NCI-H446 treated with DMSO at 0.1 percent for 48 hours (cell line): ENCODE data around the gene PLXNB3.

Source experiments
- DNase-seq: peaks from one replicate; lab custom pipeline; 2025; lab: John Stamatoyannopoulos, UW

The PLXNB3 gene

DNA sequence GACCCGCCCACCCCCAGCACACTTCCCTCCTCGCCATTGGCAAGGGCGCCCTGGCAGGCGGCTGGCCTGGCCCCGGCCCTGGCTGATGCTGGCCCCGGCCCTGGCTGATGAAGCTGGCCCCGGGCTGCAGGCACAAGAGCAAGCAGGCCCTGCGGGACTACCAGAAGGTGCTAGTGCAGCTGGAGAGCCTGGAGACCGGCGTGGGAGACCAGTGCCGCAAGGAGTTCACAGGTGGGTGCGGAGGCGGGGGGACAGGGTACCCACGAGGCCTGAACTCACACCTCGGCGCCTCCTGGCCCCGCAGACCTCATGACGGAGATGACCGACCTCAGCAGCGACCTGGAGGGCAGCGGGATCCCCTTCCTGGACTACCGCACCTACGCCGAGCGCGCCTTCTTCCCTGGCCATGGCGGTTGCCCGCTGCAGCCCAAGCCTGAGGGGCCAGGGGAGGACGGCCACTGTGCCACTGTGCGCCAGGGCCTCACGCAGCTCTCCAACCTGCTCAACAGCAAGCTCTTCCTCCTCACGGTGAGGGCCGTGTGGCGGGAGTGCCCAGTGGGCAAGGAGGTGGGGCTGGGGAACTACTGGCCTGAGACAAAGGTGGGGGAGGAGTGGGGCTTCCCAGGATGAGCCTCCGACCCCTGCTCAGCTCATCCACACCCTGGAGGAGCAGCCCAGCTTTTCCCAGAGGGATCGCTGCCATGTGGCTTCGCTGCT, 10.7 kb downstream of the PLXNB3 start:
- no peak for DNase-seq

DNA sequence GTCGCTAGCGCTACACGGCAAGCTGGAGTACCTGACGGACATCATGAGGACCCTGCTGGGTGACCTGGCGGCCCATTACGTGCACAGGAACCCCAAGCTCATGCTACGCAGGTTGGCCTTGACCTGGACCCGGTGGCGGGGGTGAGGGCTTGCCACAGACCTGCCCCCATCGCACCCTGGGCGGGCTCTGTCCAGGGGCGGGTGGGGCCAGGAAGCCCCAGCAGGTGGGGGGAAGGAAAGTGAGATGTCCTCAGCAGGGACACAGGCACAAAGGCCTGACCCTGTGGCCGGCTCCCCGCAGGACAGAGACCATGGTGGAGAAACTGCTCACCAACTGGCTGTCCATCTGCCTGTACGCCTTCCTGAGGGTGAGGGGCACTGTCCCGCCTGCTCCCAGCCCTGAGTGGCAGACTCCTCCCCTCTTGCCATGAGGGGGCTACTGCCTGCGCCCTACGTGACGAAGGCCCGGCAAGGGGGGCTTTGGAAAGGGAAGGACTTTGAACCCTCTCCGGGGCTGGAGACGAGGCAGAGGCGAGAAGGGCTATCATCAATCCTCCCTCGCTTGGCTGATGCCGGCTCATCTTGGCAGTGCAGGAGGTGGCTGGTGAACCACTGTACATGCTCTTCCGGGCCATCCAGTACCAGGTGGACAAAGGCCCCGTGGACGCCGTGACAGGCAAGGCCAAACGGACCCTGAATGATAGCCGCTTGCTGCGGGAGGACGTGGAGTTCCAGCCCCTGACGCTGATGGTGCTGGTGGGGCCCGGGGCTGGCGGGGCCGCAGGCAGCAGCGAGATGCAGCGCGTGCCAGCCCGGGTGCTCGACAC, 11.5 kb downstream of the PLXNB3 start:
- no peak for DNase-seq

DNA sequence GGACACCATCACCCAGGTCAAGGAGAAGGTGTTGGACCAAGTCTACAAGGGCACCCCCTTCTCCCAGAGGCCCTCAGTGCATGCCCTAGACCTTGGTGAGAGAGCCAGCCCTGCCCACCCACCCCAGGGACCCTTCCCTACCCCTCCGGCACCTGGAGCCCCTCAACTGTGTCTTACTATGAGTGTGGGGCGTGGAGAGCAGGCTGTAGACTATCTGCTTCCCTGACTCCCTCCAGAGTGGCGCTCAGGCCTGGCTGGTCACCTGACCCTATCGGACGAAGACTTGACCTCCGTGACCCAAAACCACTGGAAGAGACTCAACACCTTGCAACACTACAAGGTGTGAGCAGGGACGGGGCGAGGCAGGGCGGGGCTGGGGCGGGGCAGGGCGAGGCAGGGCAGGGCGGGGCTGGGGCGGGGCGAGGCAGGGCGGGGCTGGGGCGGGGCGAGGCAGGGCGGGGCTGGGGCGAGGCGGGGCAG, 12.1 kb downstream of the PLXNB3 start:
- DNase-seq: no peak

DNA sequence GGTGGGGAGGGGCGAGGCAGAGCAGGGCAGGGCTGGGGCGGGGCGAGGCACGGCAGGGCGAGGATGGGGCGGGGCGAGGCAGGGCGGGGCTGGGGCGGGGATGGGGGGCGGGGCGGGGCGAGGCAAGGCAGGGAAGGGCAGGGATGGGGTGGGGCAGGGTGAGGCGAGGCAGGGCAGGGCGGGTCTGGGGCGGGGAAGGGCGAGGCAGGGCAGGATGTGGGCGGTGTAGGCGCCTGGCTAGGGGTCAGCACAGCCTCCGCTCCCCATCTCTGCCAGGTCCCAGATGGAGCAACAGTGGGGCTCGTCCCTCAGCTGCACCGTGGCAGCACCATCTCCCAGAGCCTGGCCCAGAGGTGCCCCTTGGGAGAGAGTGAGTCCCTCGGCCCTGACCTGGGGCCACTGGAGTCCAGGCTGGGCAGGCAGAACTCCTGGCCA, 12.6 kb downstream of the PLXNB3 start:
- no peak for DNase-seq

DNA sequence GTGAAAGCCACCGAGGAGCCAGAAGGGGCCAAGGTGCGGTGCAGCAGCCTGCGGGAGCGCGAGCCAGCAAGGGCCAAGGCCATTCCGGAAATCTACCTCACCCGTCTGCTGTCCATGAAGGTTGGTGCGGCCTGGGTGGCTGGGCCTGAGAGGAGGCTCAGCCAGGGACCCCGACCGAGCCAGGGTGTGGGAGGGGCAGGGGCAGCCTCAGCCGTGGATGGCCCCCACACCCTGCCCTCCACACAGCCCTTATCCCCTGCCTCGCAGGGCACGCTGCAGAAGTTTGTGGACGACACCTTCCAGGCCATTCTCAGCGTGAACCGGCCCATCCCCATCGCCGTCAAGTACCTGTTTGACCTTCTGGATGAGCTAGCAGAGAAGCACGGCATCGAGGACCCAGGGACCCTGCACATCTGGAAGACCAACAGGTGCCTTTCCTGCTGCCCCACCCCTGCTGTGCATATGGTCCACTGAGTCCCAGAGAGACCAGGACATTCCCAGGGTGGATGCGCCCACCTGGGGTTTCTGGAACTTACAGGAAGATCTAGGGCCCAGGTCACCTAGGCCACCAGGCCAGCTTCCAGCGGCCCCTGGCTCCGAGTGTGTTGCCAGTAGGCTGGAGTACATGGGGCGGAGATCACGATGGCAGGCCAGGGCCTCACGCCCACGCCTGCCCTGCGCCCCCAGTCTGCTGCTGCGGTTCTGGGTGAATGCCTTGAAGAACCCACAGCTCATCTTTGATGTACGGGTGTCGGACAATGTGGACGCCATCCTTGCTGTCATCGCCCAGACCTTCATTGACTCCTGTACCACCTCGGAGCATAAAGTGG, 13.4 kb downstream of the PLXNB3 start:
- DNase-seq: no peak

DNA sequence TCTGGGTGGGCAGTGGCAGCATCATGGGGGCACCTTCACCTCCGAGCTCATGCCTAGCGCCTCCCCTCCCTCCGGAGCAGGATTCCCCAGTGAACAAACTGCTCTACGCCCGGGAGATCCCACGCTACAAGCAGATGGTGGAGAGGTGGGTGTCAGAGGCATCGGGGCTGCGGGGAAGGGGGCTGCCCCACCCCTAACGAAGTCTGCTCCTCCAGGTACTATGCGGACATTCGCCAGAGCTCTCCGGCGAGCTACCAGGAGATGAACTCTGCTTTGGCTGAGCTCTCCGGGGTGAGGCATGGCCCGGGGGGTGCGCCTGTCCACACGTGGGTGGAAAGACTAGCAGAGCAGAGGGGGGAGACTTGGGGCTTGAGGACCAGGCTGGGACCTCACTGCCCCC, 14.1 kb downstream of the PLXNB3 start:
- DNase-seq: no peak

DNA sequence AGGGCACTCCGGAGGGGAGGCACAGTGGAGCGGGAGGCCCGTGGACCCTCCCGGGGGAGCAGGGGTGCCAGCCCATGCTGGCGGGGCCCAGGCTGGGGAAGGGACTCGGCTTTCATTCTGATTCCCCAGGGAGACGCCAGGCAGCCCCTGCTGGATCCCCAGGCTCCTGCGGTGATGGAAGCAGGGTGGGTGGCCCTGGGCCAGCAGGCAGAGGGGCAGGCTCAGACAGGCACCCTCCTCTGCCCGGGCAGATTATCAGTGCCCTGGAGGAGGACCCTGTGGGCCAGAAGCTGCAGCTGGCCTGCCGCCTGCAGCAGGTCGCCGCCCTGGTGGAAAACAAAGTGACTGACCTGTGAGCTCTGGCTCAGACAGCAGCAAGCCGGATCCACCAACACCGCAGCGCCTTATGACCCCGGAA, 14.6 kb downstream of the PLXNB3 start:
- DNase-seq: no peak

DNA sequence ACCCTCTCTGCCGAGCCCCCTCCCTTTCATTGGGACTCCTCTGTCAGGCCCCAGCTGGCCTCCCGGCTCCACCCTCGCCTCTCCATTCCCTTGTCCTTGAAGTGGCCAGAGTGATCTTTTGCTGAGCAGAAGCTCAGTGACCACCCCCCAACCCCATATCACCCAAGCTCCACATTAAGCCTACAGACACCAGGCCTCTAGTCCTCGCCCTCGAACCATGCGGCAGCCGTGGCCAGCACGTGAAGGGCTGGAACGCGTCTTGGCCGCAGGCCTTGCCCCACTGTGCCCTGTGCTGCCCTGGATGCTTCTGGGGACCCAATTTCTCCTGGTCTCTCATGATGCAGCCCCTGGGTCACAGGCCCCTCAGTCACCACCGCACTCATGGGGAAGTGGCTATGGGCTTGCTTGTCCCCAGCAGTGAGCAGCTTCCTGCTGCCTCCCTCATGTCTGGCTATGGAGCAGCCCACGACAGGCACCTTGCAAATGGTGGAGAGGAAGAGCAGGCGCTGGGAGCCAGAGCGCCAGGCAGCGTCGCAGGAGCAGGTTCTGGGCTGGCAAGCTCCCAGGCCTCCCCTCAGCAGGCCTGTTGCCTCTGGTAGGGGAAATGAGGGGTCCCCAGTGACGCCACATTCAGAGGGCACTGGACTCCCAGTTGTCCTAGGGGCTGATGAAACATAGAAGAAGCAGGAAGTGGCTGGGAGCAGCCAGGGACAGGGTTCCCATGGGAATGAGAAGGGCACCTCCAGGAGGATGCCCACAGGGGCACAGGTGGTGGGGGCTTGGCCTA, 16.0 kb downstream of the PLXNB3 start:
- no peak for DNase-seq

DNA sequence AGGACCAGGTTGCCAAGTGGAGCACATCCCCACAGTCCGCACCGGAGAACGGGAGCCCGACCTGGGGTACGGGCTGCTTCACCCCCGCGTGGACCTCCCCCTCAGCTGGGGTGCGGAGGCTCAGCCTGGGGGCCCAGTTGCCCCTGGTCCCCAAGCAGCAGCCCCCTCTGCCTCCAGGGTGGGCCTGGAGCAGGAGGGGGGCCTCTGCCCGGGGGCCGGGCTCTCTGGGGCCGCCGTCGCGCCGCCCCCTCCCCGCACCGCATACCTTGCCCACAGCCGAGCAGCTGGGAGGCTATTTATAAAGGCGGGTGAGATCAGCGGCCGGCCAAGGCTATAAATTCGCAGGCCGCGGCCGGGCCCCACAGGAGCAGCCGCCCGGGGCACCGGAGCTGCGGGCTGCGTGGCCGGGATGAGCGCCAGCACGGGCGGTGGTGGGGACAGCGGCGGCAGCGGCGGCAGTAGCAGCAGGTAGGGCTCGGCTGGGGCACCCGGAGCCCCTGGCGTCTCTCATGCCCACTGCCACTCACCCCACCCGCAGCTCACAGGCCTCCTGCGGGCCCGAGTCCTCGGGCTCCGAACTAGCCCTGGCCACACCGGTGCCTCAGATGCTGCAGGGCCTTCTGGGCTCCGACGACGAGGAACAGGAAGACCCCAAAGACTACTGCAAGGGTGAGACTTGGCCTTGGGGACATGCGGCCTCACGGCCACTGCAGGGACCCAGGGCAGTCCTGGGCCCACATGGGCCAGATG, 16.8 kb downstream of the PLXNB3 start, which contains the start of gene SRPK3:
TSS of gene SRPK3 (plus strand) at position 364 of the 750 bp plus-strand sequence. CDS start at position 410, 46 bp downstream.
- DNase-seq: no peak

DNA sequence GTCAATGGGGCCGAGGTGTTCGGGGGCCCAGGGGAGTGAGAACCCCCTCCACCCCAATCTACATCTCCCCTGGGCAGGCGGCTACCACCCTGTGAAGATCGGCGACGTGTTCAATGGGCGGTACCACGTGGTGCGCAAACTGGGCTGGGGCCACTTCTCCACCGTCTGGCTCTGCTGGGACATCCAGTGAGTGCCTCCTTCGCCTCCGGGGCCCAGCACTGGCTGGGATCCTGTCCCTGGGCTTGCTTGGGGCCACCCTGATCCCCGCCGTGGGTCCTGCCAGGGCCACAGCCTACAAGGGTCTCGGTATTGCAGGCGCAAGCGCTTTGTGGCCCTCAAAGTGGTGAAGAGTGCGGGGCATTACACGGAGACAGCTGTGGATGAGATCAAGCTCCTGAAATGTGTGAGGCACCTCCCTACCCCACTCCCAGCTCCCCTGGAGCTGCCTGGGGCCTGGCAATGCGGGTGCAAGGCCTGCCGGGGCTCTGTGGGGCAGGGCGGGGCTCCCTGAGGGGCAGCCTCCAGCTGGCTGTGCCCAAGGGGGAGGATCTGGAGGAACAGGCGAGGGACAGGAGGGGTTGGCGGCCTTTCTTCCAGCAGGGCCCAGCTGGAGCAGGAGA, 17.5 kb downstream of the PLXNB3 start:
- DNase-seq: no peak

DNA sequence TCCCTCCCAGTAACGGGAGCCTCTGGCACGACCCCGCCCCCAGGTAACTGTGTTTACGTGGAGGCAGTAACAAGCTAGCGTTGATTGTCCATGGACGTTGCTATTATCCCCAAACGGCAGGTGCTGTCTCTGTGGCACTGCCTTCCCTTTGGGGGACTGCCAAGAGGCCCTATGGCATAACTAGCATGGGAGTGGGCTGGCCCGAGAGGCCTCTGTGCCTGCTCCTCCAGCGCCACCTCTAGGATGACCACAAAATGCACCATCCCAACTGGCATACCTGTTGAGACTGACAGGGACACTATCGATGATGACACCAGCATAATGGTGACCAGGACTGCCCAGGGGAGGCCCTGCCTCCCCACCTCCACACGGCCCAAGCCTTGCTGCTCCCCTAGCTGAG, 18.3 kb downstream of the PLXNB3 start:
- DNase-seq: no peak

DNA sequence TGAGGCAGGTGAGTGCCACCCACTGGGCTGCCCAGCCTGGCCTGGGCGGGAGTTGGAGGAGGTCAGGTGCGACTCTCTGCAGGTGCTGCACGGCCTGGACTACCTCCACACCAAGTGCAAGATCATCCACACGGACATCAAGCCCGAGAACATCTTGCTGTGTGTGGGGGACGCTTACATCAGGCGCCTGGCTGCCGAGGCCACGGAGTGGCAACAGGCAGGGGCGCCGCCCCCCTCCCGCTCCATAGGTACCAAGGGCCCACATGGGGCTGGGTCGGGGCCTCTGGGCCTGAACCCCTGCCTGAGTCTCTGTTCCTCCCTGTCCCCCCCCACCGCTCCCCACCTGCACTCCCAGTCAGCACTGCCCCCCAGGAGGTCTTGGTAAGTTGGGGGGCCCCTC, 18.8 kb downstream of the PLXNB3 start:
- DNase-seq: no peak

DNA sequence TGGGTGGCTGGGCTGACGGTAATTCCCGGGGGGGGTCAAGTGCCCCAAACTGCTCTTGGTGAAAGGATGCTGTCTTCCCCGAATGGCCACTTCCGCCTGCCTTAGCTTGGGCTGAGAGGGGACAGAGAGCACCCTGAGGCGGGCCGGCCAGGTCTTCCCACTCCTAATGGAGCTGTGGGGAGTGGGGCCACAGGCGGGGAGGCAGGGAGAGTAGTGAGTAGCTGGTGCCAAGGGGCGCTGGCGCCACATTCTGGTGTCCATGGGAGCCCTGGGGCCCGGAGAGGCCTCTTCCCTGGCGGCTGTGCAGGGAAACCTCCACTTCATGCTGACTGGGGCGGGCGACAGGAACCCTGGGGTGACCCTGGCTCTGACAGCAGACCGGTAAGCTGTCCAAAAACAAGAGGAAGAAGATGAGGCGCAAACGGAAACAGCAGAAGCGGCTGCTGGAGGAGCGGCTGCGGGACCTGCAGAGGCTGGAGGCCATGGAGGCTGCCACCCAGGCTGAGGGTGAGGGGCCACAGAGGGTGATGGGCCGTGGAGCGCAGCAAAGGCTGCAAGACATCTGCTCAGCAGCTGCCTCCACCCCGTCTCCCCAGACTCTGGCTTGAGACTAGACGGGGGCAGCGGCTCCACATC, 19.4 kb downstream of the PLXNB3 start:
- DNase-seq: no peak

DNA sequence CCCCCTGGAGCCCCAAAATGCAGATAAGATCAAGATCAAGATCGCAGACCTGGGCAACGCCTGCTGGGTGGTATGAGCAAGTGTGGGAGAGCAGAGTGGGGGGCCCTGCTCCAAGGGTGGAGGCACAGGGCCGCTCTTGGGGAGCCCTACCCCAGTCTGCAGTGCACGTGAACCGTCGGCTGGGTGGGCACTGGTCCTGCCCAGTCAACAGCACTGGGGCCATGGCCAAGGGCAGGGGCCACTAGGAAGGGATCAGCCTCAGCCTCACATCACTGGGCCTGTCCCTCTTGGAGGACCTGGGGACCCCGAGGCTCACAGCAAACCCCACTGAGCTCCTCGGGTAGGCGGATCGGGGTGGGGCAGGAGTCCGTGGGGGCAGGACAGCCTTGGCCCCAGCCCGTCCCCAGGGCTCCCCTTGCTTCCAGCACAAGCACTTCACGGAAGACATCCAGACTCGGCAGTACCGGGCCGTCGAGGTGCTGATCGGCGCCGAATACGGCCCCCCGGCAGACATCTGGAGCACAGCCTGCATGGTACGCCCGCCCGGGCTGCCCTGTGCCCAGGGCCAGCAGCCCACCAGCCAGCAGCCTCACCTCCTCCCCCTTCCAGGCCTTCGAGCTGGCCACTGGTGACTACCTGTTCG, 20.4 kb downstream of the PLXNB3 start:
- DNase-seq: no peak

DNA sequence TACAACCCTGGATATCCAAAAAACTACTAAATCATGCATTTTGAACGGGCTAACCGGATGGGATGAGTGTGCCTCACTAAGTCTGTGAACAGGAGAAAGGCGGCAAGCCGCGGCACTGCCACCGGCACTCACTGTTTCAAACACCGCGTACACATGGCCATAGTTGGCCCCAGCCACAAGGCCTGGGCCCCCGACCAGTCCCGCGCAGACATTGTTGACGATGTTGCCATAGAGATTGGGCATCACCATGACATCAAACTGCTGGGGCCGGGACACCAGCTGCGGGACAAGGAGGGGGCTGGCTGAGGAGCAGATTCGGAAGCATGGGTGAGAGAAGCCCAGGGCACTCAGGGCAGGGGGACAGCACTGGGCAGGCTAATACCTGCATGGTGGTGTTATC, 22.6 kb downstream of the PLXNB3 start:
- DNase-seq: no peak

DNA sequence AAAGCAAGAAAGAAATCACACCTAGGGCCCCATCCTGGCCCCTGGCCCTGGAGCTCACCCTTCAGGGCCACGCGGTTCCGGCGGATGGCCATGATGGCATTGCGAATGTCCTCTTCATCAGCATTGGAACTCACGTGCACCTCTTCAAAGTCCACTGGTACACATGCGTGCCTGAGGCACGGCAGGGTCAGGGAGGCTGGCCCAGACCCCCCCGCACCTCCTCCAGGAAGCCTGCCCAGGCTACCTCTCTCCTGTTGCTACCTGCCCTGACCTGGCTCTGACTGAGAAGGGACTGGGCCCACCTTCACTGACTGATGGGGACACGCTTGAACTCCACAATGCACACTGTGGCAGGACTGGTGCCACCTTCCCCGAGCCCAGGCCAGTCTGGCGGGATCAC, 25.6 kb downstream of the PLXNB3 start:
- no peak for DNase-seq

DNA sequence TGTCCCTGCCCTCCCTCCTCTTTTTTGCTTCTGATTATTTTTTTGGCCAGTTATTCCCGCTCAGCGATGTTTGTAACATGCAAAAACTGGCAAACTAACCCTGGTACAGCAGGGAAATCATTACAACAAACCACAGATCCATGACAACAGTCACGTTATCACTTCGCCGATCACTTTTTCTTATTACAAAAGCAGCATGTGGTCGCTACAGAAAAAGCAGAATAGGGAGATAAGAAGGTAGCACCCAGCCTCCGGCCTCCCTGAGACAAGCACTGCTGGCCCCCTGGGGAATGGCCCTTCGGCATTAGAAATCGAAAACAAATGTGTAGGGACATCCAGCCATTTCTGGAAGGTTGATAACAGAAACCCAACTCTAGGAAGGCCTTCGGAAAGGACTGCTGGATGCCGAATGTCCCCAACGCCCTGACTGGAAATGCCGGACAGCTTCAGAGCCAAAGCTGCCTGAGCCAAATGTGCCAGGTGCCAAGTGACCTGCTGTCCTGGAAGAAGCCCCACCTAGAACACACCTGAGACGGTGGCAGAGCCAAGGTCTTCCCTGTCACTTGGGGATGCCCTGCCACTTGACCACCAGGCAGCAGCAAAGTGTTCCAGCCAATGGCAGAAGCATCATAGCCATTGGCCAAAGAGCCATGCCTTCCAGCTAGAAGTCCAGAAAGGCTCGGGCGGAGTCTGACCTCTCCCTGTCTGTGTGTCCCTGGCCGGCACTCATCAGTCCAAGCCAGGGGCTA, 27.2 kb downstream of the PLXNB3 start:
- no peak for DNase-seq

DNA sequence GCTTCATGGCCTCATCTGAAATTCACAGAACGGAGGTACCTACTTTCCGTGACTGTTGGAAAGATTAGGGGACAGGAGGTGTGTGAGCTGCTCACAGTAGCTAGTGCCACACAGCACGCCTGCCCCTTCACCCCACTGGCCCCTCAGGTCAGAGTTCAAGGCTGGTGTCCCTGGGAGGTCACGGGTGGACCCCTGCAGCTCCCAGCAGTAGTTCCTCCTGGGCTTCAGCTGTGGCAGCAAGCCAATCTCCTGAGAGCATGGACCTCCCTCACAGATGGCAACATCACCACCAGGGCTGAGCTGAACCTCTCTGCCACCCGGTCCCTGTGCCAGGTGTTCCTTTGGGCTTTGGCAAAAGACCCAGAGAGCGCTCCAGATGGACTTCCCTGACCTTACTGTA, 28.3 kb downstream of the PLXNB3 start:
- DNase-seq: no peak

DNA sequence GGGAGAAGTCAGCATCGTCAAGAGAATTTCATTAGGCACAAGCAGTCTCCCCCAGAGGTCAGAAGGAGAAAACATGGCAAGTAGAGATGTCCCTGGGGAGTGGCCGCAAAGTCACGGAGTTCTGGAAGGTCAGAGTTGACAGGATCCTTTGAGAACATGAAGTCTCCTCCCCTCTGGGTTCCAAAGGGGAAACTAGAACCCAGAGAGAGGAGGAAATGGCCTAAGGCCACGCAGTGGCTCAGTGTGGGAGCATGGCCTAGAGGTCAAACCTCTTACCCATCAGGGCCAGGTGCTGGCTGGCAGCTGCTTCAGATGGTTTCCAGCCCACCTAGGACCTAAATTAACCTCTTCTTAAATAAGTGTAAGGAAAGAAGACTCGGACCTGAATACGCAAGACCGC, 29.2 kb downstream of the PLXNB3 start:
- DNase-seq: no peak
